DOHH2 (cell line): ENCODE data around the gene NOL4L.

Experiments used
- H3F3A ChIP-seq: fragments of 200-600 bp; sonication (generic), shearing (Covaris generic); 2 replicates; pipeline ENCODE4 v1.6.0; 2016; ENCODE audit warnings: antibody characterized with exemption, mild to moderate bottlenecking; ENCODE audit not compliant: control insufficient read depth, insufficient read depth
- H3K27ac ChIP-seq: fragments of 200-600 bp; sonication (generic); 2 replicates; pipeline ENCODE4 v1.5.1; 2014; ENCODE audit warnings: low read depth, mild to moderate bottlenecking, low read length, moderate library complexity
- H3K27me3 ChIP-seq: fragments of 200-600 bp; sonication (generic); 2 replicates; pipeline ENCODE4 v1.6.1; 2014; ENCODE audit warnings: mild to moderate bottlenecking, low read length, mixed read lengths; ENCODE audit not compliant: control insufficient read depth
- H3K36me3 ChIP-seq: fragments of 200-600 bp; sonication (generic); 2 replicates; pipeline ENCODE4 v1.6.1; 2014; ENCODE audit warnings: mild to moderate bottlenecking, low read length, moderate library complexity, mixed read lengths; ENCODE audit not compliant: control insufficient read depth
- H3K4me1 ChIP-seq: fragments of 200-600 bp; sonication (generic); 2 replicates; pipeline ENCODE4 v1.6.1; 2014; ENCODE audit warnings: mild to moderate bottlenecking, low read length, mixed read lengths; ENCODE audit not compliant: control insufficient read depth
- H3K4me2 ChIP-seq: fragments of 200-600 bp; sonication (generic); 2 replicates; pipeline ENCODE4 v1.6.0; 2014; ENCODE audit warnings: mild to moderate bottlenecking, low read length, moderate library complexity
- H3K4me3 ChIP-seq: fragments of 200-600 bp; sonication (generic); 2 replicates; pipeline ENCODE4 v1.5.1; 2014; ENCODE audit warnings: mild to moderate bottlenecking, low read length, mixed read lengths
- H3K79me2 ChIP-seq: fragments of 200-600 bp; sonication (generic); 2 replicates; pipeline ENCODE4 v1.6.1; 2014; ENCODE audit warnings: mild to moderate bottlenecking, low read length, mixed read lengths; ENCODE audit not compliant: control insufficient read depth
- H3K9me2 ChIP-seq: fragments of 200-600 bp; sonication (generic); replicated peaks from 2 replicates; pipeline ENCODE4 v1.6.1; 2014; ENCODE audit warnings: mild to moderate bottlenecking, low read length, mixed read lengths; ENCODE audit not compliant: control insufficient read depth
- H3K9me3 ChIP-seq: fragments of 200-600 bp; sonication (generic); 2 replicates; pipeline ENCODE4 v1.6.1; 2014; ENCODE audit warnings: antibody characterized with exemption, low read length, mixed read lengths; ENCODE audit not compliant: control insufficient read depth, insufficient read depth
- H4K20me1 ChIP-seq: fragments of 200-600 bp; sonication (generic); 2 replicates; pipeline ENCODE4 v1.6.0; 2014; ENCODE audit warnings: low read depth, mild to moderate bottlenecking, antibody characterized with exemption, low read length, moderate library complexity; ENCODE audit not compliant: control insufficient read depth, insufficient read depth
- CTCF ChIP-seq: fragments of 200-600 bp; sonication (generic); IDR thresholded peaks from one replicate; pipeline ENCODE4 v1.5.1; 2014; ENCODE audit warnings: antibody characterized with exemption, mild to moderate bottlenecking, low read depth, low read length; ENCODE audit not compliant: poor library complexity, severe bottlenecking
- EZH2phosphoT487 ChIP-seq: fragments of 200-600 bp; sonication (generic); IDR thresholded peaks from 2 replicates; pipeline ENCODE4 v1.6.1; 2017; ENCODE audit warnings: borderline replicate concordance, mild to moderate bottlenecking, antibody characterized with exemption, low read length, moderate library complexity, mixed read lengths

NOL4L gene

GRCh38 chr20:32553618-32554017, 31.5 kb downstream of the NOL4L start:
- H3K4me3 ChIP-seq = no peak overlapping the region
- no peaks in the 10 kb centered on the region for H3K36me3 ChIP-seq
- H3K27me3 ChIP-seq = no peaks in the 10 kb centered on the region
- no peaks in the 10 kb centered on the region for H3K9me2 ChIP-seq
- no peaks in the 10 kb centered on the region for H3K4me1 ChIP-seq
- H3K9me3 ChIP-seq = no peaks in the 10 kb centered on the region
- no peaks in the 10 kb centered on the region for H4K20me1 ChIP-seq
- TF ChIP-seq EZH2phosphoT487 = no peak
- no peak for TF ChIP-seq CTCF
- no peak overlapping the region for H3K27ac ChIP-seq
- no peaks in the 10 kb centered on the region for H3F3A ChIP-seq
- H3K79me2 ChIP-seq = no peaks in the 10 kb centered on the region
- H3K4me2 ChIP-seq = no peak overlapping the region

GRCh38 chr20:32551693-32552092, 33.4 kb downstream of the NOL4L start:
- H3K36me3 ChIP-seq = no peaks in the 10 kb centered on the region
- H3K4me3 ChIP-seq = no peak overlapping the region
- no peak overlapping the region for H3K4me2 ChIP-seq
- H3K27ac ChIP-seq = no peak overlapping the region
- no peaks in the 10 kb centered on the region for H3K79me2 ChIP-seq
- no peaks in the 10 kb centered on the region for H3F3A ChIP-seq
- TF ChIP-seq CTCF (no peak), EZH2phosphoT487 (no peak)
- H3K9me3 ChIP-seq = no peaks in the 10 kb centered on the region
- H3K4me1 ChIP-seq = no peaks in the 10 kb centered on the region
- H3K9me2 ChIP-seq = no peaks in the 10 kb centered on the region
- H3K27me3 ChIP-seq = no peaks in the 10 kb centered on the region
- no peaks in the 10 kb centered on the region for H4K20me1 ChIP-seq

- Histone ChIP-seq H3K27me3 (no peaks in the 10 kb centered on the region), H3K4me3 (no peak overlapping the region), H3K9me2 (no peaks in the 10 kb centered on the region), H3K4me2 (no peak overlapping the region), H3K79me2 (no peaks in the 10 kb centered on the region), H3K36me3 (no peaks in the 10 kb centered on the region), H3K27ac (no peak overlapping the region), H3F3A (no peaks in the 10 kb centered on the region), H3K9me3 (no peaks in the 10 kb centered on the region), H3K4me1 (no peaks in the 10 kb centered on the region), H4K20me1 (no peaks in the 10 kb centered on the region)
- TF ChIP-seq EZH2phosphoT487 = no peak
- TF ChIP-seq CTCF = no peak
These were observed 35.3 kb downstream of the NOL4L start for GRCh38 chr20:32549842-32550241.

GRCh38 chr20:32547753-32548034, 37.4 kb downstream of the NOL4L start:
- H3K4me3 ChIP-seq = no peak overlapping the region
- no peak overlapping the region for H3K4me2 ChIP-seq
- H3K9me3 ChIP-seq = no peaks in the 10 kb centered on the region
- no peaks in the 10 kb centered on the region for H3K79me2 ChIP-seq
- H3K36me3 ChIP-seq = no peaks in the 10 kb centered on the region
- H3K27ac ChIP-seq = no peak overlapping the region
- no peak for TF ChIP-seq EZH2phosphoT487
- no peak for TF ChIP-seq CTCF
- H3K9me2 ChIP-seq = no peaks in the 10 kb centered on the region
- no peaks in the 10 kb centered on the region for H3F3A ChIP-seq
- H3K4me1 ChIP-seq = no peaks in the 10 kb centered on the region
- no peaks in the 10 kb centered on the region for H4K20me1 ChIP-seq
- no peaks in the 10 kb centered on the region for H3K27me3 ChIP-seq
